ENCODE measurements around the gene C17orf100.

Gene C17orf100

GRCh38 chr17:6623941-6624340, 27.6 kb upstream of the C17orf100 start:
- no peak for TF ChIP-seq CTCF (IDR thresholded peaks at IDR 0.05)

GRCh38 chr17:6626616-6627015, 24.9 kb upstream of the C17orf100 start:
- no peak for TF ChIP-seq CTCF (IDR thresholded peaks at IDR 0.05)

GRCh38 chr17:6627019-6627418, 24.5 kb upstream of the C17orf100 start:
- TF ChIP-seq CTCF (IDR thresholded peaks at IDR 0.05) = no peak

- TF ChIP-seq CTCF (IDR thresholded peaks at IDR 0.05) = no peak
Measured at GRCh38 chr17:6630390-6630789, 21.2 kb upstream of the C17orf100 start.

DNA sequence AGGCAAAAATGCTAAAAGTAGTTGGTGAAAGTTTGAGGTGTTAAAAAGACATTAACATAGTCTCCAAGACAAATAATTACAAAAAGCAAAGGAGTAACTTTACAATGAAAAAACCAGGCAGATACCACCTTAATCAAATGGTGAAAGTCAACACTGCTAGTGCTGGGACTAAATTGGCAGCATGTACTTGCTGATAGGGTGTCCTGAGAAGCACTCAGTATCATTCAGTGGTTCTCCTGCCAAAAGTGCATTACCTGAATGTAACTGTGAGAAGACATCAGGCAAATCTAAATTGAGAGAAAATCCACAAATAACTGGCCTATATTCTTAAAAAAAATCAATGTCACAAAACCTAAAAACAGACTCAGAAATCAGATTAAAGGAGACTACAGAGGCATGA, 19.0 kb upstream of the C17orf100 start:
- no peak for TF ChIP-seq CTCF (IDR thresholded peaks at IDR 0.05)

GRCh38 chr17:6633263-6633662, 18.3 kb upstream of the C17orf100 start:
- no peak for TF ChIP-seq CTCF (IDR thresholded peaks at IDR 0.05)

- no peak for TF ChIP-seq CTCF (IDR thresholded peaks at IDR 0.05)
Measured at GRCh38 chr17:6636105-6636504, 15.5 kb upstream of the C17orf100 start.

All from LNCAP (cell line).